ENCODE results near the gene ELOVL5. TPM values are rescaled to one million over a fixed set of nuclear protein-coding genes. Genes with fewer than 3 reads are reported as not detected.

ELOVL5 gene
- polyA plus RNA-seq, 1 donor from 2014 or later = 31.2 TPM

DNA sequence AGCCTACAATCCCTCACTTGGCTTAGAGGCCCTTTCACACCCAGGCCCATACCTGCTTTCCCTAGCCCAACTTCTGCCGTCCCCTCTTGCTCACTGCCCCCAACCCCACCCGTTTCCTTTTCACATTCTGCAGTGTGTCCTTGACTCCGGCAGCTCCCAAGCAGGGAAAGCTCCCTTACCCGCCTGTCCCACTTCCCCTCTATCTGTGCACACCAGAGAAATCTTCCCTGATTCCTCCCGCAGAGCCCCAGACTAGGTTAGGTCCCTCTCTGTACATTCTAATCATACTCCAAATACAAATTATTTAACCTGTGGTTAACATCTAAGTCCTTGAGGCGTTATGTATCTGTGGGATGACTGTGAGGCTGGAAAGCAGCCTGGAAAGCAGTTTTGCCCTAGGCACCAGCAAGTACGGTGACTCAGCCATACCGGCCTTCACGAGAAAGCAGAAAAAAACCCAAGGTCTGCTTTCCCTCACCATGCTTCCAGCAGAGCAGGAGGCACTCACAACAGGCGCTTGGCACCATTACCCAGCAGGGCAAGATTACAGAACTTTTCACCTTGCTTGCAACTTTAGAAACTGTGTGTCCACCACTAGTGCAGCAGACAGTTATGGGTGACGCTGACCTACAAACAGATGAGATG, 22.3 kb downstream of the ELOVL5 start:
- Histone ChIP-seq H4K20me1 (ENCODE audit: insufficient read depth) (no peaks in the 10 kb centered on the region), H3F3A (ENCODE audit: insufficient read depth, low read length, poor library complexity, severe bottlenecking) (no peaks in the 10 kb centered on the region), H2AFZ (ENCODE audit: low read depth, low read length) (no peak overlapping the region), H3K9me3 (ENCODE audit: low read length) (no peaks in the 10 kb centered on the region), H3K79me2 (replicated peaks; ENCODE audit: insufficient read depth, low read length) (peaks cover 34% of the 10 kb centered on the region), H3K27ac (ENCODE audit: low read length) (no peak overlapping the region), H3K36me3 (ENCODE audit: insufficient read depth, low read length) (no peaks in the 10 kb centered on the region), H3K9ac (ENCODE audit: low read length) (no peak overlapping the region), H3K9me2 (ENCODE audit: insufficient read depth, low read length) (no peaks in the 10 kb centered on the region), H3K4me2 (ENCODE audit: low read length) (no peak overlapping the region), H3K27me3 (ENCODE audit: insufficient read depth, low read depth, low read length) (no peaks in the 10 kb centered on the region), H3K4me3 (ENCODE audit: low read length) (no peak overlapping the region)
- TF ChIP-seq, protein P1, sequence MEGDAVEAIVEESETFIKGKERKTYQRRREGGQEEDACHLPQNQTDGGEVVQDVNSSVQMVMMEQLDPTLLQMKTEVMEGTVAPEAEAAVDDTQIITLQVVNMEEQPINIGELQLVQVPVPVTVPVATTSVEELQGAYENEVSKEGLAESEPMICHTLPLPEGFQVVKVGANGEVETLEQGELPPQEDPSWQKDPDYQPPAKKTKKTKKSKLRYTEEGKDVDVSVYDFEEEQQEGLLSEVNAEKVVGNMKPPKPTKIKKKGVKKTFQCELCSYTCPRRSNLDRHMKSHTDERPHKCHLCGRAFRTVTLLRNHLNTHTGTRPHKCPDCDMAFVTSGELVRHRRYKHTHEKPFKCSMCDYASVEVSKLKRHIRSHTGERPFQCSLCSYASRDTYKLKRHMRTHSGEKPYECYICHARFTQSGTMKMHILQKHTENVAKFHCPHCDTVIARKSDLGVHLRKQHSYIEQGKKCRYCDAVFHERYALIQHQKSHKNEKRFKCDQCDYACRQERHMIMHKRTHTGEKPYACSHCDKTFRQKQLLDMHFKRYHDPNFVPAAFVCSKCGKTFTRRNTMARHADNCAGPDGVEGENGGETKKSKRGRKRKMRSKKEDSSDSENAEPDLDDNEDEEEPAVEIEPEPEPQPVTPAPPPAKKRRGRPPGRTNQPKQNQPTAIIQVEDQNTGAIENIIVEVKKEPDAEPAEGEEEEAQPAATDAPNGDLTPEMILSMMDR (IDR thresholded peaks at IDR 0.05; ENCODE audit: poor library complexity, severe bottlenecking) = no peak
- no peak for TF ChIP-seq SMC3 (conservative IDR thresholded peaks at IDR 0.05; ENCODE audit: poor library complexity)
- TF ChIP-seq, protein P2, sequence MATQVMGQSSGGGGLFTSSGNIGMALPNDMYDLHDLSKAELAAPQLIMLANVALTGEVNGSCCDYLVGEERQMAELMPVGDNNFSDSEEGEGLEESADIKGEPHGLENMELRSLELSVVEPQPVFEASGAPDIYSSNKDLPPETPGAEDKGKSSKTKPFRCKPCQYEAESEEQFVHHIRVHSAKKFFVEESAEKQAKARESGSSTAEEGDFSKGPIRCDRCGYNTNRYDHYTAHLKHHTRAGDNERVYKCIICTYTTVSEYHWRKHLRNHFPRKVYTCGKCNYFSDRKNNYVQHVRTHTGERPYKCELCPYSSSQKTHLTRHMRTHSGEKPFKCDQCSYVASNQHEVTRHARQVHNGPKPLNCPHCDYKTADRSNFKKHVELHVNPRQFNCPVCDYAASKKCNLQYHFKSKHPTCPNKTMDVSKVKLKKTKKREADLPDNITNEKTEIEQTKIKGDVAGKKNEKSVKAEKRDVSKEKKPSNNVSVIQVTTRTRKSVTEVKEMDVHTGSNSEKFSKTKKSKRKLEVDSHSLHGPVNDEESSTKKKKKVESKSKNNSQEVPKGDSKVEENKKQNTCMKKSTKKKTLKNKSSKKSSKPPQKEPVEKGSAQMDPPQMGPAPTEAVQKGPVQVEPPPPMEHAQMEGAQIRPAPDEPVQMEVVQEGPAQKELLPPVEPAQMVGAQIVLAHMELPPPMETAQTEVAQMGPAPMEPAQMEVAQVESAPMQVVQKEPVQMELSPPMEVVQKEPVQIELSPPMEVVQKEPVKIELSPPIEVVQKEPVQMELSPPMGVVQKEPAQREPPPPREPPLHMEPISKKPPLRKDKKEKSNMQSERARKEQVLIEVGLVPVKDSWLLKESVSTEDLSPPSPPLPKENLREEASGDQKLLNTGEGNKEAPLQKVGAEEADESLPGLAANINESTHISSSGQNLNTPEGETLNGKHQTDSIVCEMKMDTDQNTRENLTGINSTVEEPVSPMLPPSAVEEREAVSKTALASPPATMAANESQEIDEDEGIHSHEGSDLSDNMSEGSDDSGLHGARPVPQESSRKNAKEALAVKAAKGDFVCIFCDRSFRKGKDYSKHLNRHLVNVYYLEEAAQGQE (IDR thresholded peaks at IDR 0.05; ENCODE audit: borderline replicate concordance) = no peak
- TF ChIP-seq EP300 (conservative IDR thresholded peaks at IDR 0.05; ENCODE audit: poor library complexity, severe bottlenecking) = no peak
- TF ChIP-seq POLR2AphosphoS5 (IDR thresholded peaks at IDR 0.05) = no peak
- TF ChIP-seq RAD21 (conservative IDR thresholded peaks at IDR 0.05) = no peak
- TF ChIP-seq TAF1 (IDR thresholded peaks at IDR 0.05; ENCODE audit: low read depth) = no peak
- TF ChIP-seq MXI1 (conservative IDR thresholded peaks at IDR 0.05; ENCODE audit: poor library complexity, severe bottlenecking) = no peak
- TF ChIP-seq EZH2 (IDR thresholded peaks at IDR 0.05; ENCODE audit: borderline replicate concordance, insufficient read depth, low read length, poor library complexity, severe bottlenecking) = no peak

DNA sequence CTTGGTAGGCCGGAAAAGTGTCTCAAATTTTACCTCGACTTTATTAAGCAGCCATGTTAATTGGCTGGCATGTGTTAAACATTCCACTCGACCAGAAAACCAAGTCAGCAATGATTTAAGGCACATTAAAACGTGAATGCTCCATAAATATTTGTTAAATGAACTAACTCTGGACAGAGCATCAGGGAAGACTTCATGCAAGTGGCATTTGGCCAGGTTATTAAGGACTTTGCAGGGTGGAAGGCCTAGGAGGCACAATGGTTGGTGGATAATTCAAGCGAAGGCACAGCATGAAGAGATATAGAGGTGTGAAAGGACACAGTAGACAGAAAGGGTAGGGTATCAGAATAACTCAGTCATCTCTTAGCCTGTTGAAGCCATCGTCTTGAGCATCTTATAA, 23.0 kb downstream of the ELOVL5 start:
- no peaks in the 10 kb centered on the region for H3K27me3 ChIP-seq (ENCODE audit: insufficient read depth, low read depth, low read length)
- no peak overlapping the region for H2AFZ ChIP-seq (ENCODE audit: low read depth, low read length)
- H3K4me2 ChIP-seq (ENCODE audit: low read length) = no peak overlapping the region
- H3K4me3 ChIP-seq (ENCODE audit: low read length) = no peak overlapping the region
- H3K9ac ChIP-seq (ENCODE audit: low read length) = no peak overlapping the region
- H3F3A ChIP-seq (ENCODE audit: insufficient read depth, low read length, poor library complexity, severe bottlenecking) = no peaks in the 10 kb centered on the region
- no peaks in the 10 kb centered on the region for H3K9me2 ChIP-seq (ENCODE audit: insufficient read depth, low read length)
- no peak for TF ChIP-seq TAF1 (IDR thresholded peaks at IDR 0.05; ENCODE audit: low read depth)
- TF ChIP-seq EP300 (conservative IDR thresholded peaks at IDR 0.05; ENCODE audit: poor library complexity, severe bottlenecking) = no peak
- TF ChIP-seq RAD21 (conservative IDR thresholded peaks at IDR 0.05) = no peak
- TF ChIP-seq, protein P1 (IDR thresholded peaks at IDR 0.05; ENCODE audit: poor library complexity, severe bottlenecking) = no peak
- TF ChIP-seq EZH2 (IDR thresholded peaks at IDR 0.05; ENCODE audit: borderline replicate concordance, insufficient read depth, low read length, poor library complexity, severe bottlenecking) = no peak
- no peak for TF ChIP-seq MXI1 (conservative IDR thresholded peaks at IDR 0.05; ENCODE audit: poor library complexity, severe bottlenecking)
- no peak for TF ChIP-seq SMC3 (conservative IDR thresholded peaks at IDR 0.05; ENCODE audit: poor library complexity)
- TF ChIP-seq POLR2AphosphoS5 (IDR thresholded peaks at IDR 0.05) = no peak
- TF ChIP-seq, protein P2 (IDR thresholded peaks at IDR 0.05; ENCODE audit: borderline replicate concordance) = no peak
- H4K20me1 ChIP-seq (ENCODE audit: insufficient read depth) = no peaks in the 10 kb centered on the region
- H3K79me2 ChIP-seq (replicated peaks; ENCODE audit: insufficient read depth, low read length) = peaks cover 26% of the 10 kb centered on the region
- H3K9me3 ChIP-seq (ENCODE audit: low read length) = no peaks in the 10 kb centered on the region
- H3K27ac ChIP-seq (ENCODE audit: low read length) = no peak overlapping the region
- H3K36me3 ChIP-seq (ENCODE audit: insufficient read depth, low read length) = no peaks in the 10 kb centered on the region

Data from neural cell (in vitro differentiated cells).